HG02840 (cell line): Measurements from ENCODE around the gene CDC37.
"Not testable (repeated sequence)": the region's sequence is repeated elsewhere in the genome, so short reads cannot be mapped to it uniquely, and the experiment has no call there.

Experiments used
- ATAC-seq: cut with Tn5 transposase; IDR thresholded peaks from one replicate; pipeline ENCODE4 v1.9.1; 2021; ENCODE audit warnings: mild to moderate bottlenecking, moderate library complexity, moderate number of reproducible peaks; ENCODE audit not compliant: unreplicated experiment, low FRiP score

CDC37 gene

DNA sequence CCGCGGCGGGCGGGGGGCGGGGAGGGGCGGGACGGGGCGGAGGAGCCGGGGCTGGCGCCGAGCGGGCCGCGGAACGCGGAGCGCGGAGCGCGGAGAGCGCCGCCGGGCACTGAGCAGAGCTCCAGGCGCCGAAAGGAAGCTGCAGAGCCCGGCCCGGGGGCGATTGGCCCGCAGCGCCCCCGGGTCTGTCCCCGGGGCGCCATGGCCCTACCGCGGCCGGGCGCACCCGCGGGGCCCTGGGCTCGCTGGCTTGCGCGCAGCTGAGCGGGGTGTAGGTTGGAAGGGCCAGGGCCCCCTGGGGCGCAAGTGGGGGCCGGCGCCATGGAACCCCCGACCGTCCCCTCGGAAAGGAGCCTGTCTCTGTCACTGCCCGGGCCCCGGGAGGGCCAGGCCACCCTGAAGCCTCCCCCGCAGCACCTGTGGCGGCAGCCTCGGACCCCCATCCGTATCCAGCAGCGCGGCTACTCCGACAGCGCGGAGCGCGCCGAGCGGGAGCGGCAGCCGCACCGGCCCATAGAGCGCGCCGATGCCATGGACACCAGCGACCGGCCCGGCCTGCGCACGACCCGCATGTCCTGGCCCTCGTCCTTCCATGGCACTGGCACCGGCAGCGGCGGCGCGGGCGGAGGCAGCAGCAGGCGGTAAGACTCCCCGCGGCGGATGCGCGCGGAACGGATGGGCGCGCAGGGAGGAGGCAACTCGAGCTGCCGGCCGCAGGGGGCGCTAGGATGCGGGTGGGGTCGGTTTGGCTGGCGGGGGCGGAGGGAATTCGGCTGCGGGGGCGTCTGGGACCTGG, 17.3 kb upstream of the CDC37 start, which contains the start of gene PDE4A:
Gene PDE4A (plus strand): TSS at position 95 of the 796 bp plus-strand sequence. CDS start 227 bp downstream, at position 322.
- no peak for ATAC-seq

GRCh38 chr19:10419646-10420443, 16.5 kb upstream of the CDC37 start:
- no peak for ATAC-seq

DNA sequence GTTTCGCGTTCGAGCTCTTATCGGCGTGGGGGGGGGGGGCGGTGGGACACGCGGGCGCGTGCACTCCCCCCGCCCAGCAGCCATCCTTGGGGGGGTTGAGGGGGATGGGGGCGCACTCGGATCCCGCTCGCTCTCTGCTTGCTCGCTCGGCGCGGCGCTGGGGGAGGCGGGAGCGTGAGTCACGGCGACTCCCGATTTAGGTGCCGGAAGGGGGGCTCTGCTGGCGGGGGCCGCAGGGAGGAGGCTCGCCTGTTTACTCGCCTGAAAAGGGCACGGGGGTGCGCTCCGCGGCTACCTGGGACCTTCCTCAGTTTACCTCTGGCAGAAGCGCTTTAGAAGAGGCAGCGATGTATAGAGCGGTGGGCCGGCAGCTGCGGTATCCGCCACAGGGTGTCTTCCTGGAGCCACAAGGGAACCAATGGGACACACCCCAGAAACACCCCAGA, 15.9 kb upstream of the CDC37 start:
- ATAC-seq: no peak

- ATAC-seq: no peak
Observed at GRCh38 chr19:10418485-10419199, 15.3 kb upstream of the CDC37 start.

- no peak for ATAC-seq
Observed at GRCh38 chr19:10418235-10418484, 14.8 kb upstream of the CDC37 start.

DNA sequence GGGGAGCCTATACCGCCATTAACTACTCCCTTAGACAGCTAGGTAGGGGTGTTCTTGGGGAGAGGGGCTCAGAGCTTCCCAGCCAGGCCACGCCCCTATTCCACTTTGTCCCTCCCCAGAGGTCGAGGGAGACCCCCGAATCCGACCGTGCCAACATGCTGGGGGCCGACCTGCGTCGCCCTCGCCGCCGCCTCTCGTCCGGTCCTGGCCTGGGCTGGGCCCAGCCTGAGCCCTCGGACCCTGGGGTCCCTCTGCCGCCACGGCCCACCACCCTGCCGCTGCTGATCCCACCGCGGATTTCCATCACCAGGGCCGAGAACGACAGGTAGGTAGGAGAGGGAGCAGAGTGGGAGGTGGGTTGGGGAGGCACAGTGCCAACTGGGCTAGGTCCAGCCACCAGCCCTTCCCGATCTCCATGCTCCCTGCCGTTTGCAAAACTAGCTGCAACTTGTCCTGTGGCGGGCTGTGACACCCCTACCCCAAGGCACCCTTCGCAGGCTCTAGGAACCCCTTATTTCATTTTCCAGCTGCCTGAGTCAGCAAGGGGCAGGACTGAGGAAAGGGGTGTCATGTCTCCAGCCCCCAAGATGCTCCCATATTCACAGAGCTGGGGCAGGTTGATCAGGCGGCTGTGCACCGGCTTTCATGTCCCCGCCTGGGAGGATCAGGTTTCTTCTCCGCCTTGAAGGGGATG, 14.3 kb upstream of the CDC37 start:
- ATAC-seq: no peak

- no peak for ATAC-seq
Observed at GRCh38 chr19:10416380-10417257, 13.3 kb upstream of the CDC37 start.

GRCh38 chr19:10416083-10416379, 12.7 kb upstream of the CDC37 start:
- no peak for ATAC-seq

DNA sequence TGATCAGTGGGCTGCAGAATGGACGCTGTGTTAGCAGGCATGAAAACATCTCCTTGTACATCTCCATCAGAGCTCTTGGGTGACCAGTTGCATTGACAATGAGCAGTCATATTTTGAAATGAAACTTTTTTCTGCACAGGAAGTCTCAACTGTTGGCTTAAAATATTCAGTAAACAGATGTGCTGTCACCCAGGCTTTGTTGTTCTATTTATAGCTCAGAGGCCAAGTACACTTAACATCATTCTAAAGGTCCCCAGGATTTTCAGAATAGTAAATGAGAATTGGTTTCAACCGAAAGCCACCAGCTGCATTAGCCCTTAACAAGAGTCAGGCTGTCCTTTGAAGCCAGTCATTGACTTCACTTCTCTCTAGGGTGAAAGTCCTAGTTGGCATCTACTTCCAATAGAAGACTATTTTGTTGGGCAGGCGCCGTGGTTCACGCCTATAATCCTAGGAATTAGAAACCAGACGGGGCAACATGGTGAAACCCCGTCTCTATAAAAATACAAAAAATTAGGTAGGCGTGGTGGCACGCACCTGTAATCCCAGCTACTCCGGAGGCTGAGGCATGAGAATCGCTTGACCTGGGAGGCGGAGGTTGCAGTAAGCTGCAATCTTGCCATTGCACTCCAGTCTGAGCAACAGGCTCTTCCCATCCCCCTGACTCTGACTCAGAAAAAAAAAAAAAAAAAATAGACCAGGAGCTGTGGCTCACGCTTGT, 9.1 kb upstream of the CDC37 start:
- no peak for ATAC-seq

GRCh38 chr19:10411224-10411623, 7.9 kb upstream of the CDC37 start:
- not testable (repeated sequence) for ATAC-seq

DNA sequence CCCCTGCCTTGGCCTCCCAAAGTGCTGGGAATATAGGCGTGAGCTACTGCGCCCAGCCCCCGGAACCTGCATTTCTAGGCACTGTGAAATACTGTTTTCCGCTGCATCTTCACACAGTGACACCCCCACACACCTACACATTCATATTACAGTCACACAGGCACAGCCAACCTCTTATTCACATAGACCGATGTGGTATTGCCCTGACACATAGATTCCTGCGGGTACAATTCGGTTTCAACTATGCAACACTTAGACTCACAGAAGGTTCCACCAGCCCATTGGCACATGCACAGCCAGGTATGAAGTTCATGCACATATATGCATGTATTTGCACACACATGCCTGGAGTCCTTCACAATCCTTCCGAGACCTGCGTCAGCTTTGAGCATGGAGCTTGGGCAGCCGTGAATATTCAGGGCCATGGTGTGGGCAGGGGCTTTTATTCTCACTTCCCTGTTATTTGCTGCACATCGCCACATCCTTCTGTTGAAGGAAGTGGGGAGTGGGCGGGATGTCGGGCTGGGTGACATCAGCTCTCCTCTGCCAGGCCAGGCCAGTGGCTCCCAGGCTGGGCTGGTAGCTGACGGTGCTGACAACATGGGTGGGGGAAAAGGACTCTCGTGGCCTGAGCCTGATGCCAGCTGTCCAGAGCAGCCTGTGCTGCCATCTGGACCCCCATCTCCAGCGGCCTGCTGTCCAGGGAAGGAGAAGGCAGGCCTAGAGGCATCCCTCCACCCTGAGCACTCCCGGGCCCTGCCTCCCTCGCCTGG, 5.4 kb upstream of the CDC37 start:
- ATAC-seq: no peak

GRCh38 chr19:10407096-10407495, 3.8 kb upstream of the CDC37 start:
- ATAC-seq: no peak

GRCh38 chr19:10406191-10406590, 2.8 kb upstream of the CDC37 start:
- ATAC-seq: no peak

DNA sequence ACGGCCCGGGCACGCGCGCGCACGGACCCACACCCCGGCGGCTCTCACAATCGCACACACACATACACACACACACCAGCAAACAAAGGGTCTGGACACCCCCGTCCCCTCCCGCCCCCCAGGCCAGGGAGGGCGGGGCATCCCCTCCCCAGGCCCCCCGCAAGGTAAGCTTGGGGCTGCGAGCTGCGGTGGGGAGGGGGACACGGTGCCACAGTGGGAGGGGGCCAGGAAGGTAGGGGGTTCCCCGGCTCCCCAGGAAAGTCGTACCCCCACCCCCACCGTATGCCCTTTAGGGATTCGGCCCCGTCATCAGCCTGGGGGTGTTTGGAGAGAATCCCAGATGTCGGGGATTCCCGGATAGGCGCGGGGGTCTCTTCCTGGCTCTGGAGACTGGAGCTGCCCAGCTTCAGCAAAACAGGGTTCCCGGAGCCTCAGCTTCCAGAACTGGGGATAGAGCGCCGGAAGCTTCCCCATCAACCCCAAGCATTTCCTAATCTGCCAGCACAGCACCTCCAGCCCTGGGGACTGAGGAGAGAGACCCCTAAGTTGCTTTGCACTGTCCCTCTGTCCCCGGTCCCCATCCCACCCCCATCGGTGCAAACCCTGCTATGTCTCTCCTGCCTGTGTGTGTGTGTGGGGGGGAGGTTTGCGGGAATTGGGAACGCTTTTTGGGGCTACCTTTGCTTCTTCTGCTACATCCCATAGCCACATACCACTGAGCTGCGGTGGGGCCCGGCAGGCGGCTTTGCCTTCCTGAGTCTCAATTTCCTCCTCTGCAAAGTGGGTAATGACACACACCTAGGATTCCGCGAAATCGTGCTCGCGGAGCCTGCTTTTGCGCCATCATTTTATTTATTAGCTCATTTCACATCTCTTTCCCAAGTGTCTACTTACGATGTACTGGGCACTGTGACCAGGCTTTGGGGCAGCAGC, 1.8 kb upstream of the CDC37 start:
- ATAC-seq: no peak

DNA sequence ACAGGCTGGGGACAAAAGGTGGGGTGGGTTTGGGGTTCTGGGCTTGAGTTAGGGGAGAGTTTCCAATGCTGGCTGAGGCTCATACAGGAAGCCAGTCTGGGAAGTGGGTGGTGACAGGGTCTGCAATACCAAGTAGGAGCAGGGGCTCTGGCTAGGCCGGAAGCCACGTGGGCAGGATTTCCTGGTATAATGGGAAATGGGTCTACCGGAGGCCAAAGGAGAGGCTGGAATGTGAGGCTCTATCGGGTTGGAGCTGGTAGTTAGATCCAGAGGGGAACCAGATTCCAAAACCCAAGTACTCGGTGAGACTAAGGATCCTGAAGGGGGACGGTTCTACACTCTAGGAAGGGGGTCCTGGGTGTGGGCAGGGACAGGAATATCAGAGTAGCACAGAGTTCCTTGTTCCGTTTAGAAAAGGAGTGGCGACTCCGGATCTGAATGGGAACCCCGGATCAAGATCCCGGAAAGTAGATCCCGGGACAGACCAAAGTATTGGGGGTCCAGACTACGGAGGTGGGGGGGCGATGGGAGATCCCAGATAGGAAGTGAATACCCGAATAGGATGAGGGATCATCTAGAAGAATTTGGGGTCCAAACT, 802 bp downstream of the CDC37 start:
- ATAC-seq: no peak

DNA sequence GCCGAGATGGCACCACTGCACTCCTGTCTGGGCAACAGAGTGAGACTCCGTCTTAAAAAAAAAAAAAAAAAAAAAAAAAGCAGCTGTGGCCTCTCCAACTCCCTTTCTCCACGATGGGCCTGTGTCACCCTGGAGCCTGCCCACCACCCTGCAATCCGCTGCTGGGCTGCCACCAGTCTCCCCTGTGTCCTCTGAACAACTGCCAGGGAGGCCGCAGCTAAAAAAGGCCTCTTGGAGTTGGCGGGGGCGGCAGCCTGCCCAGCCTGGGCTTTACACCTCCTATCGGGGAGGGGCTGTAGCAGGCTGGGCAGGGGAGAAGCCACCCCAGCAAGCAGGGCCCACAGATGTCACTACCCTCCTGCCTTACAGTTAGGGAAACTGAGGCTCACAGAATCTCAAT, 3.5 kb downstream of the CDC37 start:
- no peak for ATAC-seq

- ATAC-seq: not testable (repeated sequence)
Observed at GRCh38 chr19:10399340-10399739, 4.0 kb downstream of the CDC37 start.
